ENCODE results near the gene ABCA2.

- TF ChIP-seq, protein P1, sequence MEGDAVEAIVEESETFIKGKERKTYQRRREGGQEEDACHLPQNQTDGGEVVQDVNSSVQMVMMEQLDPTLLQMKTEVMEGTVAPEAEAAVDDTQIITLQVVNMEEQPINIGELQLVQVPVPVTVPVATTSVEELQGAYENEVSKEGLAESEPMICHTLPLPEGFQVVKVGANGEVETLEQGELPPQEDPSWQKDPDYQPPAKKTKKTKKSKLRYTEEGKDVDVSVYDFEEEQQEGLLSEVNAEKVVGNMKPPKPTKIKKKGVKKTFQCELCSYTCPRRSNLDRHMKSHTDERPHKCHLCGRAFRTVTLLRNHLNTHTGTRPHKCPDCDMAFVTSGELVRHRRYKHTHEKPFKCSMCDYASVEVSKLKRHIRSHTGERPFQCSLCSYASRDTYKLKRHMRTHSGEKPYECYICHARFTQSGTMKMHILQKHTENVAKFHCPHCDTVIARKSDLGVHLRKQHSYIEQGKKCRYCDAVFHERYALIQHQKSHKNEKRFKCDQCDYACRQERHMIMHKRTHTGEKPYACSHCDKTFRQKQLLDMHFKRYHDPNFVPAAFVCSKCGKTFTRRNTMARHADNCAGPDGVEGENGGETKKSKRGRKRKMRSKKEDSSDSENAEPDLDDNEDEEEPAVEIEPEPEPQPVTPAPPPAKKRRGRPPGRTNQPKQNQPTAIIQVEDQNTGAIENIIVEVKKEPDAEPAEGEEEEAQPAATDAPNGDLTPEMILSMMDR (IDR thresholded peaks at IDR 0.05) = peak; percentile 19 to 63 (median 37)
- no peak for TF ChIP-seq POLR2A (IDR thresholded peaks at IDR 0.05)
Observed at GRCh38 chr9:137049544-137050449, 21.8 kb upstream of the ABCA2 start.
